ENCODE results near the gene ANKRD6. TPM values are rescaled to one million over a fixed set of nuclear protein-coding genes. Genes with fewer than 3 reads are reported as not detected.

The ANKRD6 gene
- total and polyA plus RNA-seq, 9 donors, result 5.9 to 12.2 (median 7.7) TPM

DNA sequence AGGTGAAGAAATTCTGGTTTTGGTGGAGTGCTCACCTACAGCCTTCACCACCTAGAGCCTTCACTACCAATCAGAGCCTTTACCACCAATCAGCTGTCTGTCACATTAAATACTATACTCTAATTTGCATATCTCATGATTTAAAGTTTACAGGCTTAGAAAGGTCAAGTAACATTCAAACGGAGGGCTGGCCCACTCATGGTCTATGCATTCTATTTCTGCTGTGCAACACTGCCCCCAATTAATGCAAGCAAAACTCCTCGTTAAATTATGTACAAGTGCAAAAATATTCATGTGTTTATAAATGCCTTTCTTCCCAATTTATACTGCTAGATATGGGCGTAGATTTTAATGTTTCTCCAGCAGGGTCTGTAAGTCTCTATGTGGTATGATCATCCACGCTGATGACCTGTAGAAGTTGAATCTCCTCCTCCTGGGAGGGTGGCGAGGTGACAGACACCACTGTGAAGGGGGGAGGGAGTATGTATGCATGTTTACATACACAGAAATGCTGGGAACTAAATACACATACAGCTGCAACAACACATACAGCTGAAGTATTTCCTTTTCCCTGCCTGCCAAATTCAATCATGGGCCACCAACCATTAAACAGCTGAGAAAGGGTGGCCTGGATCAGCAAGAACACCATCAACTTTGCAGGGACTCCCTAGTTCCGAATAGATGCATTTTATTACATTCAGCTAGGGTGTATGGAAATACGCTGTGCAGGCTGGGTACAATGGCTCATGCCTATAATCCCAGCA is 34.0 kb upstream of the ANKRD6 start:
- peak; percentile 23 for DNase-seq
- Histone ChIP-seq H3K9me3 (replicated peaks; ENCODE audit: control insufficient read depth, low read depth, low read length) (no peaks in the 10 kb centered on the region), H3K27me3 (ENCODE audit: control insufficient read depth, insufficient read depth, low read length) (no peaks in the 10 kb centered on the region), H3K4me1 (ENCODE audit: control insufficient read depth, insufficient read depth, low read length) (peaks cover 6% of the 10 kb centered on the region), H3K27ac (ENCODE audit: low read length) (no peak overlapping the region), H3K4me3 (ENCODE audit: low read length) (no peak overlapping the region), H3K36me3 (ENCODE audit: control insufficient read depth, insufficient read depth, low read length) (no peaks in the 10 kb centered on the region)
- WGBS (ENCODE audit: insufficient coverage), result 83% methylated on average over 1 of the region's 7 CpGs

DNA sequence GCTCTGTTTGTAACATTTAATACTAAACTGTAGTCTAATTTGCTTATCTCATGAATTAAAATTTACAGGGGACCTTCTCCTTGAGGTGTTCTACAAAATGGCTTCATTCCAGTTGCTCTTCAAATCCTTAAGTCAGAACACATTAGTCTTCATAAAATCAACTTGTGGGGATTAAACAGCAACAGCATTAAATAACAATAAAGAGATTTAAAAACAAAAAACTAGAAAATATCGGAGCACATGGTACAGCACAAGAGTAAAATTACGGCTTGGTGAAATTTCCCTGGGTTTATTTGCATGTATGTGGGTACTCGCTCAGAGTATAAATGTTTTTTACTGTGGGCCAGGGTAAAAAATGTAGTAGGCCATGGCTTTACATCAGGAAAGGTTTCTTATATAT is 32.9 kb upstream of the ANKRD6 start:
- H3K36me3 ChIP-seq (ENCODE audit: control insufficient read depth, insufficient read depth, low read length), result no peaks in the 10 kb centered on the region
- WGBS (ENCODE audit: insufficient coverage), result no CpG with 5 or more reads among the region's 3 CpGs
- no peak overlapping the region for H3K27ac ChIP-seq (ENCODE audit: low read length)
- no peaks in the 10 kb centered on the region for H3K9me3 ChIP-seq (replicated peaks; ENCODE audit: control insufficient read depth, low read depth, low read length)
- H3K4me1 ChIP-seq (ENCODE audit: control insufficient read depth, insufficient read depth, low read length), result peaks cover 6% of the 10 kb centered on the region
- DNase-seq, result no peak
- H3K27me3 ChIP-seq (ENCODE audit: control insufficient read depth, insufficient read depth, low read length), result no peaks in the 10 kb centered on the region
- H3K4me3 ChIP-seq (ENCODE audit: low read length), result no peak overlapping the region

GRCh38 chr6:89400912-89401399 is 32.0 kb upstream of the ANKRD6 start:
- 56% methylated on average over 4 of the region's 6 CpGs for WGBS (ENCODE audit: insufficient coverage)
- H3K4me1 ChIP-seq (ENCODE audit: control insufficient read depth, insufficient read depth, low read length), result peaks cover 6% of the 10 kb centered on the region
- no peak overlapping the region for H3K4me3 ChIP-seq (ENCODE audit: low read length)
- no peaks in the 10 kb centered on the region for H3K36me3 ChIP-seq (ENCODE audit: control insufficient read depth, insufficient read depth, low read length)
- DNase-seq, result no peak
- no peak overlapping the region for H3K27ac ChIP-seq (ENCODE audit: low read length)
- H3K9me3 ChIP-seq (replicated peaks; ENCODE audit: control insufficient read depth, low read depth, low read length), result no peaks in the 10 kb centered on the region
- H3K27me3 ChIP-seq (ENCODE audit: control insufficient read depth, insufficient read depth, low read length), result no peaks in the 10 kb centered on the region

DNA sequence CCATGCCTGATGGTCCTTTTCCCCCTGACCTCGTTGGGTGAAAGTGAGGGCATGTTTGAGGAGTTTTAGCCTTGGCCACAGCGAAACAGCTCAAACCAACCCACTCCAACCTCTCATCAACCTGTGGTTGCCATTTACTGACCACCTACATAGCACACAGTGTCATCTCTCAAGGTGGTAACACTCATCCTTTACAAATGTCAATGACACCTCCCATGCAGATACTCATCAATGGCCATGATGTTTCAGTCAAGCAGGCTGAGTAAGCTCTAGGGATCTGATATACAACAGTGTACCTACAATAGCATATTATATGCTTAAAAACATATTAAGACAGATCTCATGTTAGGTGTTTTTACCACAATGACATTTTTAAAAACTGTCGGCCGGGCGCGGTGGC is 30.2 kb upstream of the ANKRD6 start:
- H3K4me3 ChIP-seq (ENCODE audit: low read length), result no peak overlapping the region
- H3K27ac ChIP-seq (ENCODE audit: low read length), result no peak overlapping the region
- H3K4me1 ChIP-seq (ENCODE audit: control insufficient read depth, insufficient read depth, low read length), result peaks cover 6% of the 10 kb centered on the region
- WGBS (ENCODE audit: insufficient coverage), result 100% methylated on average over 3 of the region's 6 CpGs
- no peaks in the 10 kb centered on the region for H3K36me3 ChIP-seq (ENCODE audit: control insufficient read depth, insufficient read depth, low read length)
- no peaks in the 10 kb centered on the region for H3K9me3 ChIP-seq (replicated peaks; ENCODE audit: control insufficient read depth, low read depth, low read length)
- H3K27me3 ChIP-seq (ENCODE audit: control insufficient read depth, insufficient read depth, low read length), result no peaks in the 10 kb centered on the region
- DNase-seq, result no peak

GRCh38 chr6:89404512-89404911 is 28.4 kb upstream of the ANKRD6 start:
- Histone ChIP-seq H3K27me3 (ENCODE audit: control insufficient read depth, insufficient read depth, low read length) (no peaks in the 10 kb centered on the region), H3K4me1 (ENCODE audit: control insufficient read depth, insufficient read depth, low read length) (peaks cover 5% of the 10 kb centered on the region), H3K4me3 (ENCODE audit: low read length) (no peak overlapping the region), H3K36me3 (ENCODE audit: control insufficient read depth, insufficient read depth, low read length) (no peaks in the 10 kb centered on the region), H3K27ac (ENCODE audit: low read length) (no peak overlapping the region), H3K9me3 (replicated peaks; ENCODE audit: control insufficient read depth, low read depth, low read length) (no peaks in the 10 kb centered on the region)
- no CpG with 5 or more reads among the region's 3 CpGs for whole genome bisulfite sequencing (ENCODE audit: insufficient coverage)
- no peak for DNase-seq

DNA sequence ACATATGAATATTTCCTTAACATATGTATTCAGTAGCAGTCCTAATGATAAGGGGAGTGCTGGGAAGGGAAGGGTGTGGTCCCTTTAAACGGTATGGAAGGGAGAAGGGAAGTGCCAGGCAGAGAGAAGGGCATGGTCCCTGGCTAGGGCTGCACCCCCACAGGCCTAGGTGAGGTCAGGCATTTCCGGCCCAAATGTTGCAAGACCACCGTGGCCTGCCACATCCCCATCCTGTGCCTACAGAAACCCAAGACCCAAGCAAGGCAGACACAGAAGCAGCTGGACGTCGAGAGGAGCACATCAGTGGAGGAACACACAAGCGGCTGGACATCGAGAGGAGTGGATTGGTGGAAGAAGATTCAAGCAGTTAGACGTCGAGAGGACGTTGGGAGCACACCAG is 26.8 kb upstream of the ANKRD6 start:
- 52% methylated on average over 6 of the region's 10 CpGs for WGBS (ENCODE audit: insufficient coverage)
- peaks cover 17% of the 10 kb centered on the region for H3K4me1 ChIP-seq (ENCODE audit: control insufficient read depth, insufficient read depth, low read length)
- H3K9me3 ChIP-seq (replicated peaks; ENCODE audit: control insufficient read depth, low read depth, low read length), result no peaks in the 10 kb centered on the region
- H3K36me3 ChIP-seq (ENCODE audit: control insufficient read depth, insufficient read depth, low read length), result no peaks in the 10 kb centered on the region
- no peaks in the 10 kb centered on the region for H3K27me3 ChIP-seq (ENCODE audit: control insufficient read depth, insufficient read depth, low read length)
- H3K4me3 ChIP-seq (ENCODE audit: low read length), result no peak overlapping the region
- H3K27ac ChIP-seq (ENCODE audit: low read length), result no peak overlapping the region
- no peak for DNase-seq

GRCh38 chr6:89409461-89410035 is 23.4 kb upstream of the ANKRD6 start:
- Histone ChIP-seq H3K27ac (ENCODE audit: low read length) (peak overlapping the region; percentile 72), H3K4me3 (ENCODE audit: low read length) (peak overlapping the region; percentile 65), H3K36me3 (ENCODE audit: control insufficient read depth, insufficient read depth, low read length) (no peaks in the 10 kb centered on the region), H3K27me3 (ENCODE audit: control insufficient read depth, insufficient read depth, low read length) (peaks cover 13% of the 10 kb centered on the region), H3K4me1 (ENCODE audit: control insufficient read depth, insufficient read depth, low read length) (peaks cover 21% of the 10 kb centered on the region), H3K9me3 (replicated peaks; ENCODE audit: control insufficient read depth, low read depth, low read length) (no peaks in the 10 kb centered on the region)
- 48% methylated on average over 3 of the region's 7 CpGs for WGBS (ENCODE audit: insufficient coverage)
- DNase-seq, result peak; percentile 21

DNA sequence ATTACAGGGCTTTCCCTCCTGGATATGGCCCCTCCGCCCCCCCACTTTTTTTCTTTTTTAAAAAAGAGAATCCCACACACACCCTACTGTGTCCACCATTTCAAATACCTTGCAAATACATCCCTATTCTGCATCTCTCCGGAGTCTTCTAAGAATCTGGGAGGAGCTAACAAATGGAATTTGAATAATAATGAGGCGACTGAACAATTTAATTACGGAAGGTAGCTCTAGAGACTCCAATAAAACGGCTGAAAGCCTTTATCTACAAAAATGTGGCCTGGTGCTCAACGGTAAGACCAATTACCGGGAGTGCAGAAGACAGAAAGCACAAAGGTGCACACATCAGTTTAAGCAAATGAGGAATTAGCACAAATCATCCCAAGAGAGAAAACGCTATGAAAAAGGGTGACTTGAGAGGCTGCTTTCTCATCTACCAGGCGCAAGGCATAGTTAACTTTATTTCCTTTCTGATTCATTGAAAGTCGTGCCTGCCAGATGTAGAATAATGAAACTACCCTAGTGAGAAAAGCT is 22.7 kb upstream of the ANKRD6 start:
- H3K27me3 ChIP-seq (ENCODE audit: control insufficient read depth, insufficient read depth, low read length), result peaks cover 13% of the 10 kb centered on the region
- H3K27ac ChIP-seq (ENCODE audit: low read length), result peak overlapping the region; percentile 85
- H3K9me3 ChIP-seq (replicated peaks; ENCODE audit: control insufficient read depth, low read depth, low read length), result no peaks in the 10 kb centered on the region
- DNase-seq, result no peak
- no CpG with 5 or more reads among the region's 10 CpGs for WGBS (ENCODE audit: insufficient coverage)
- H3K36me3 ChIP-seq (ENCODE audit: control insufficient read depth, insufficient read depth, low read length), result no peaks in the 10 kb centered on the region
- H3K4me1 ChIP-seq (ENCODE audit: control insufficient read depth, insufficient read depth, low read length), result peaks cover 21% of the 10 kb centered on the region
- peak overlapping the region; percentile 65 for H3K4me3 ChIP-seq (ENCODE audit: low read length)

DNA sequence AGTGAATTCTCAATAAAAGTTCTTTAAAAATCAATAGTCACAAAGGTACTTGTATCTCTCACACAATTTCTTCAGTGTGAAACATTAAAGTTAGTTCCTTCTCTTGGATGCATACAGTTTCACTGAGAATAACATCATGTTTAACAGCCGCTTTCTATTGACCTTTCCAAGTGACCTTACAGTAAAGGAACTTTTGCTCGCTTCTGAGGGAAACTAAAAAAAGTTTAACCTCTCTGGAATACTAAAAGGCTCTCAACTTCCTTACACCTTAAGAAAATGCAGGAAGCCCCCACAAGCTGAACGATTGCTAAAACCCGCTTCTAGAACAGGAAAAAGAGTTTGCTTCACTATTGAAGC is 22.2 kb upstream of the ANKRD6 start:
- H3K4me1 ChIP-seq (ENCODE audit: control insufficient read depth, insufficient read depth, low read length), result peaks cover 21% of the 10 kb centered on the region
- peak overlapping the region; percentile 85 for H3K27ac ChIP-seq (ENCODE audit: low read length)
- DNase-seq, result peak; percentile 22
- 13% methylated on average over 2 of the region's 4 CpGs for WGBS (ENCODE audit: insufficient coverage)
- H3K27me3 ChIP-seq (ENCODE audit: control insufficient read depth, insufficient read depth, low read length), result peaks cover 13% of the 10 kb centered on the region
- peak overlapping the region; percentile 65 for H3K4me3 ChIP-seq (ENCODE audit: low read length)
- no peaks in the 10 kb centered on the region for H3K9me3 ChIP-seq (replicated peaks; ENCODE audit: control insufficient read depth, low read depth, low read length)
- no peaks in the 10 kb centered on the region for H3K36me3 ChIP-seq (ENCODE audit: control insufficient read depth, insufficient read depth, low read length)

DNA sequence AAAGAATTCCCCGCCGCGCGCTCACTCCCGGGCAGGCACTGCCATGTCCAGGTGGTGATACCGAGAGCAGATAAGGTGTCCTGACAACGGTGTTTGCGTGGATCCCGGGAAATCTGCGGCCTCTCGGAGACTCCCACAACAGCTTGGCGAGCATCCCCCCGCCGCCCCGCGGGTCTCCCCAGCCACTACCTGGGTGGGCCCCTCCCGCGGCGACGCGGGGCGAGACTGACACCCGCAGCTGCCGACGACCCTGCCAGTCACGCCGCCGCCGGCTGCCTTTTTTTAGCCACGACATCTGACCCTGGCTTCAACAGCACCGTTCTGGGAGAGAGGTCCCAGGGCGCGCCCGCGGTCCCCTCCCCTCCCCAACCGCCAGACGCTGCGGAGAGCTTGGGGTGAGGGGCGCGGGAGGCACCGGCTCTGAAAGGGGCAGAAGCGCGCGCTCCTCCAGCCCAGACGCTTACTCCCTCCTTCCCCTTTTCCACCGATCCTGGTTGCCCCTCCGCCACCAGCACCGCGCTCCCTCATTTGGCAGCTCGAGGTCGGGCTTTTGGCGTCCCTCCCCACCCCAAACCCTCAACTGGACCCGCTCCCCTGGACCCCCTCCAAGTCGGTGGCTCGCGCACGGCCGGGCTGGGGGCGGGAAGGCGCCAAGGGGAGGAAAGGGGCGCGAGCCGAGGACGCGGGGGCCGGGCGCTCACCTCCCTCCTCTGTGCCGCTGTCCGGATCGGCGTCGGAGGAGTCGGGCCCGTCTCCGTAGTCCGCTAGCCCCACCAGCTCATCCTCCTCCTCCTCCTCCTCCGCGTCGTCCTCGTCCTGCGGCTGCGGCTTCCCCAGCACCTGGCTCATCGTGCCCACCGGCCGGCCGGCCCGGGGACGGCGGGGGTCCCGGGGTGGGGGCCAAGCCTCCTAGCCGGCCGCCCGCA is 21.5 kb upstream of the ANKRD6 start:
- peak; percentile 70 for DNase-seq
- Histone ChIP-seq H3K4me3 (ENCODE audit: low read length) (peak overlapping the region; percentile 65), H3K4me1 (ENCODE audit: control insufficient read depth, insufficient read depth, low read length) (peaks cover 21% of the 10 kb centered on the region), H3K9me3 (replicated peaks; ENCODE audit: control insufficient read depth, low read depth, low read length) (no peaks in the 10 kb centered on the region), H3K36me3 (ENCODE audit: control insufficient read depth, insufficient read depth, low read length) (no peaks in the 10 kb centered on the region), H3K27me3 (ENCODE audit: control insufficient read depth, insufficient read depth, low read length) (peaks cover 13% of the 10 kb centered on the region), H3K27ac (ENCODE audit: low read length) (peak overlapping the region; percentile 85)
- WGBS (ENCODE audit: insufficient coverage), result under 1% methylated on average over 85 of the region's 93 CpGs

All from muscle of leg (tissue), 11 donors.